Measurements from ENCODE around the gene NSMF.

- TF ChIP-seq SPI1 (IDR thresholded peaks at IDR 0.05; ENCODE audit: low read depth, low read length), result no peak
- TF ChIP-seq POLR2AphosphoS5 (IDR thresholded peaks at IDR 0.05; ENCODE audit: low read depth, low read length), result no peak
Observed at GRCh38 chr9:137439158-137439714, 19.9 kb downstream of the NSMF start.

Measured in GM12891 (cell line).